ENCODE results near the gene UBE2S.
"Not testable (repeated sequence)": the region's sequence is repeated elsewhere in the genome, so short reads cannot be mapped to it uniquely, and the experiment has no call there.

The UBE2S gene

DNA sequence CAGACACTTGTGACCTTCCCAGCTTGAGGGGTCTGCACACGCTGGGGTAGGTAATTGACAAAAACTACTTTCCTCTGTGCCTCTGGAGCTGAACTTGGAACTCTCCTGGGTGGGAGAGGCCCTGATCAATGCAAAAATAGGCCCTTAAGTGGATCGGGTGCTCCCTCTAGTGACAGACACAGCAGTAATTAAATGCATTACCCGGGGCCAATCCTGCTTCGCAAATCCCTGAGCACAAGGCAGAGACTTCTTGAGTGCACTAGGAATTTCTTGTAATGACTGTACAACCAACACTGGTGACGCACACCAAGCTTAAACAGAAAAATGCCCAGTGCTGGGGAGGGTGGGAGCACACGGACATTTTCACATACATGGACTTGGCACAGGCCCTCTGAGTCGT, 10.6 kb upstream of the UBE2S start:
- Histone ChIP-seq H3K36me3 (ENCODE audit: insufficient read depth, insufficient read length, low read length) (no peaks in the 10 kb centered on the region), H3K4me3 (ENCODE audit: insufficient read length, low read depth) (no peak overlapping the region), H3K4me1 (ENCODE audit: insufficient read depth, insufficient read length) (no peaks in the 10 kb centered on the region), H3K9me3 (ENCODE audit: insufficient read depth, low read length) (peaks cover 10% of the 10 kb centered on the region; the same call in 1 of the 2 replicates), H3K27me3 (ENCODE audit: insufficient read depth, insufficient read length) (peaks cover 10% of the 10 kb centered on the region), H3K9ac (ENCODE audit: insufficient read length, low read depth) (no peak overlapping the region)
- DNase-seq (ENCODE audit: low read depth, low spot score): peak; percentile 70
- TF ChIP-seq ZNF274 (IDR thresholded peaks at IDR 0.05; ENCODE audit: low read depth, low read length): no peak
- TF ChIP-seq SUZ12 (IDR thresholded peaks at IDR 0.05; ENCODE audit: extremely low read depth, insufficient read depth, insufficient read length): no peak
- no peak for TF ChIP-seq YY1 (IDR thresholded peaks at IDR 0.05; ENCODE audit: insufficient read depth, insufficient read length)

DNA sequence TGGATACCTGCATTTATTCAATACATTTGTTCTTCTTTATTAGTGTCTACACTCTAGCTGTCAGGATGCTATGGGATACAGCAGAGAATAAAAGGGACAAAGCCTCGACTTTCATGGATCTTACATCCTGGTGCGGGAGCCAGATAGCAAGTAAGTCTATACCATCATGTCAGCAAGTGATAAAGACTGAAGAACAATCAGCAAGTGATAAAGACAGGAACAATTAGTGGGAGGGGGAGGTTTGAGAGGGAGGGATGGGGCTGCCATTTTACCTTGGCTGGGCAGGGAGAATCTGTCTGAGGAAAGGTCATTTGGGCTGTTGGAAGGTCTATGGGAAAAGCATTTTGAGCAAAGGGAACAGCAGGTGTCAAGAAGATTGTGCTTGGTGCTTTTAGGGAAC, 2.6 kb upstream of the UBE2S start:
- H3K9me3 ChIP-seq (ENCODE audit: insufficient read depth, low read length): peaks cover 18% of the 10 kb centered on the region; the same call in 1 of the 2 replicates
- TF ChIP-seq YY1 (IDR thresholded peaks at IDR 0.05; ENCODE audit: insufficient read depth, insufficient read length): no peak
- TF ChIP-seq ZNF274 (IDR thresholded peaks at IDR 0.05; ENCODE audit: low read depth, low read length): no peak
- TF ChIP-seq SUZ12 (IDR thresholded peaks at IDR 0.05; ENCODE audit: extremely low read depth, insufficient read depth, insufficient read length): no peak

GRCh38 chr19:55409179-55409578, 1.6 kb upstream of the UBE2S start:
- Histone ChIP-seq H3K9me3 (ENCODE audit: insufficient read depth, low read length) (peaks cover 18% of the 10 kb centered on the region; the same call in 1 of the 2 replicates), H3K36me3 (ENCODE audit: insufficient read depth, insufficient read length, low read length) (peaks cover 23% of the 10 kb centered on the region)
- H3K9ac ChIP-seq (ENCODE audit: insufficient read length, low read depth); DNase-seq (ENCODE audit: low read depth, low spot score); H3K27me3 ChIP-seq (ENCODE audit: insufficient read depth, insufficient read length); H3K4me3 ChIP-seq (ENCODE audit: insufficient read length, low read depth); H3K4me1 ChIP-seq (ENCODE audit: insufficient read depth, insufficient read length): not testable (repeated sequence)

More for the DNA sequence above, 2.6 kb upstream of the UBE2S start:
- no peak for DNase-seq (ENCODE audit: low read depth, low spot score)
- H3K36me3 ChIP-seq (ENCODE audit: insufficient read depth, insufficient read length, low read length): peaks cover 17% of the 10 kb centered on the region
- H3K9ac ChIP-seq (ENCODE audit: insufficient read length, low read depth): no peak overlapping the region
- peaks cover 8% of the 10 kb centered on the region for H3K4me1 ChIP-seq (ENCODE audit: insufficient read depth, insufficient read length)
- no peak overlapping the region for H3K4me3 ChIP-seq (ENCODE audit: insufficient read length, low read depth)
- H3K27me3 ChIP-seq (ENCODE audit: insufficient read depth, insufficient read length): no peaks in the 10 kb centered on the region

DNA sequence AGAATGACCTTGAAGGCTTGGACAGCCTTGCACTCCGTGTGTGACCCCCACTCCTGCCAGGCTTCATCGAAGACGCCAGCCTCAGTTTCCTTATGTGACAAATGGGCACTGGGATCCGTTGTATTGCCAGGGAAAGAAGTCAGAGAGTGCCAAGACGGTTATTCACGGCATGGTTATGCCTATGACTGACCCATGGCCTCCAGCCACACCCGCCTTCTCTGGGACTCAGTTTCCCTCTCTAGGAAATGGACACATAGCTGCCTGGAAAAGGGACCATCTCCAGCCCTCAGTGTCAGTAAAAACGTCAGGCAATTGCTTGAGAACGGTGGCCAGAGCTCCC, 915 bp upstream of the UBE2S start:
- TF ChIP-seq YY1 (IDR thresholded peaks at IDR 0.05; ENCODE audit: insufficient read depth, insufficient read length) (no peak), SUZ12 (IDR thresholded peaks at IDR 0.05; ENCODE audit: extremely low read depth, insufficient read depth, insufficient read length) (no peak), ZNF274 (IDR thresholded peaks at IDR 0.05; ENCODE audit: low read depth, low read length) (no peak)
- H3K9ac ChIP-seq (ENCODE audit: insufficient read length, low read depth): no peak overlapping the region
- peak overlapping the region; percentile 9 for H3K4me3 ChIP-seq (ENCODE audit: insufficient read length, low read depth)

DNA sequence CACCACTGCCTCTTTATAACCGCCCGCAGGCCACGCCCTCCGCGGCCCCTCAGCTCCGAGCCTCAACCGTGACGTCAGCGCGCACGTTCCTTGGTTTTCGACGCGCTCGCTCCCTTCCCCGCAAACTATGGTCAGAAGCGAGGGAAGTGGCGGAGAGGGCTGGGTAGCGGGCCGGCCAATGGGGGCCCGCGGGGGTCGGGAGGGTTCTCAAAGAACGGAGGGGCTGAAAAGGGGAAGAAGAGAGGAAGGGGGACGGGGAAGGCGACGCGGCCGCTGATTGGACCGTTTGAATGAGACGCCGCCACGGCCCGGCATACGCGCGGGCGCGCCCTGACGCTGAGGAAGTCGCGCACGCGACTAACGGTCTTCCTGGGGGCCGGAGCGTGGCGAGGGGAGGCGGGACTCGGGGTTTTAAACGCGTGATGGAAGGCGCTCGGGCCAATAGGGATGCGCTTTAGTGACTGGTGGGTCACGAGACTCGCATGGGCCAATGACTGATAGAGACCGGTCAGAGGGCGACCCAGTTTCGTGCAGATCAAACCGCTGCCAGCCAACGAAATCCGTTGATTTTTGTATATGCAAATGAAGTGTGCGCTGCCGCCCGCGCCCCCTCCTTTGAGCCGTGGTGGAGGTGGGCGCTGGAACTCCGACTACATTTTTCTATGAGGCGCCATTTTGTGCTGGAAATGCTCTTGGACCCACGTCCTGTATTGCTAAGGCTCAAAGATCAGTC, 378 bp upstream of the UBE2S start:
- peak; percentile 94 for DNase-seq (ENCODE audit: low read depth, low spot score)
- H3K4me3 ChIP-seq (ENCODE audit: insufficient read length, low read depth): peak overlapping the region; percentile 78
- H3K9ac ChIP-seq (ENCODE audit: insufficient read length, low read depth): peak overlapping the region; percentile 97
- H3K4me1 ChIP-seq (ENCODE audit: insufficient read depth, insufficient read length): peaks cover 8% of the 10 kb centered on the region
- no peaks in the 10 kb centered on the region for H3K27me3 ChIP-seq (ENCODE audit: insufficient read depth, insufficient read length)
- H3K9me3 ChIP-seq (ENCODE audit: insufficient read depth, low read length): peaks cover 18% of the 10 kb centered on the region; the same call in 1 of the 2 replicates
- H3K36me3 ChIP-seq (ENCODE audit: insufficient read depth, insufficient read length, low read length): peaks cover 34% of the 10 kb centered on the region
- no peak for TF ChIP-seq SUZ12 (IDR thresholded peaks at IDR 0.05; ENCODE audit: extremely low read depth, insufficient read depth, insufficient read length)
- peak; percentile 63 for TF ChIP-seq YY1 (IDR thresholded peaks at IDR 0.05; ENCODE audit: insufficient read depth, insufficient read length)
- TF ChIP-seq ZNF274 (IDR thresholded peaks at IDR 0.05; ENCODE audit: low read depth, low read length): no peak

More for the DNA sequence above, 915 bp upstream of the UBE2S start:
- Histone ChIP-seq H3K36me3 (ENCODE audit: insufficient read depth, insufficient read length, low read length) (peaks cover 28% of the 10 kb centered on the region), H3K9me3 (ENCODE audit: insufficient read depth, low read length) (peaks cover 18% of the 10 kb centered on the region; the same call in 1 of the 2 replicates), H3K4me1 (ENCODE audit: insufficient read depth, insufficient read length) (peaks cover 8% of the 10 kb centered on the region), H3K27me3 (ENCODE audit: insufficient read depth, insufficient read length) (no peaks in the 10 kb centered on the region)
- no peak for DNase-seq (ENCODE audit: low read depth, low spot score)

DNA sequence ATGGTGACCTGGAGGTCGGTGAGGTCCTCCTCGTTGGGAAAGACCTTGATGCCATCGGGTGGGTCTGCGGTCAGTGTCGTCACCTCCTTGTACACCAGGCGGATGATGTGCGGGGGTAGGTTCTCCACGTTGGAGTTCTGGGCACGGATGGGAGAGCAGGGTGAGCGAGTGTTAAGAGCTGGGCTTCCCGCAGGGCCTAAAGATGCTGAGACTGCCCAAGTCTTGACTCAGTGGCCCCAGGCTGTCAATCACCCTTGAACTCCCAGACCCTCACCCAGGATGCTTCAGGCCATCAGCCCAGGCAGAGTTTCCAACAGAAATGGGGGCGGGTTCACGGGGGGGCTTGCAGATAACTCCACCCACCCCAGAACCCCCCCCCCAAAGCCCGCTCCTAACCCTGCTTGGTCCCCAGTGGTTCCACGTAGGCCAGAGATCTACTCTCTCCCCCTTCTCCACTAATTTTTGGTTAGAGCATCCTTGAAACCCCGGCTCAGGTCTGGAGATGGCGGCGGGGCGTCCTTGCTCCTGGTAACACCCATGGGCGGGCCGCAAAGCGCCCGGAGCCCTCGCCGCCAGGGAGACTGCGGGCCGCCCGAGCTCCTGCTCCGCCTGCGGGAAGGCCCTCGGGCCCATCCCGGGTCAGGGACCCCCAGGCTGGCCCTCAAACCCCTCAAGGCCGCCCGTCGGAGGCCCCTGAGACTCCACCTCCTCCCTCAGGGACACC, 600 bp downstream of the UBE2S start:
- Histone ChIP-seq H3K4me1 (ENCODE audit: insufficient read depth, insufficient read length) (peaks cover 13% of the 10 kb centered on the region), H3K4me3 (ENCODE audit: insufficient read length, low read depth) (peak overlapping the region; percentile 78), H3K27me3 (ENCODE audit: insufficient read depth, insufficient read length) (no peaks in the 10 kb centered on the region), H3K9ac (ENCODE audit: insufficient read length, low read depth) (peak overlapping the region; percentile 97), H3K36me3 (ENCODE audit: insufficient read depth, insufficient read length, low read length) (peaks cover 43% of the 10 kb centered on the region), H3K9me3 (ENCODE audit: insufficient read depth, low read length) (peaks cover 18% of the 10 kb centered on the region; the same call in 1 of the 2 replicates)
- TF ChIP-seq ZNF274 (IDR thresholded peaks at IDR 0.05; ENCODE audit: low read depth, low read length): no peak
- no peak for TF ChIP-seq SUZ12 (IDR thresholded peaks at IDR 0.05; ENCODE audit: extremely low read depth, insufficient read depth, insufficient read length)
- no peak for TF ChIP-seq YY1 (IDR thresholded peaks at IDR 0.05; ENCODE audit: insufficient read depth, insufficient read length)
- DNase-seq (ENCODE audit: low read depth, low spot score): no peak

DNA sequence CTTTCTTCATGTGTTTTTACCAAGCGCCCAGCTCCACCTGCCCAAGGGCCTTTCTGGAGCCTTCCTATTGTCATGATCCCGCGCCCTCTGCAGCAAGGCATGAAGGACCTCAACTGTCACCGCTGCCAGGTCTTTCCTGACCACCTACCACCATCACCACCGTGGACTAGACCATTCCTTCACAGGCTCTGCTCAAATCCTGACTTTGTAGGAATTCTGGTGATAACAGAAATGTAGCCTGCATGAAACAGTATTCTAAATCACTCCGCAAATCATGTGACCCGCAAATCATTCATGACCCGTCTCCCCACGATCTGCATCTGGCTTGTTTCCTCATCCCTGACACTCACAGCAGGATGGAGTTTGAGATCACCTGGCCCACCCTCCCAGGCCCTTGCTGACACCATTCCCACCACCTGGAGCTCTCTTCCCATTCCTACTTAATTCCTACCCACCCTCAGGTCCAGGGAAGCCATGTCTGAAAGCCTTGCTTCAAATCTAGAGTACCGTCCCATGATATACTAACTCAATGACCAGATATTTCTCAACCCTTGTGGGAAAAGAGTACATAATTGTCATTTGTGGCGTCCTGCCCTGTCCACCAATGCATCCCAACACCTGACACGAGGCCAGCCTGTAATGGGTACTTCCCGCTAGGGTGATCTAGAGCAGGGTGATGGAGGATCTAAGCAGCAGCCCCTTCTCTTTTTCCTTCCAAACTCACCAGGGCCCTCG, 1.3 kb downstream of the UBE2S start:
- Histone ChIP-seq H3K9ac (ENCODE audit: insufficient read length, low read depth) (peak overlapping the region; percentile 97), H3K4me1 (ENCODE audit: insufficient read depth, insufficient read length) (peaks cover 15% of the 10 kb centered on the region), H3K36me3 (ENCODE audit: insufficient read depth, insufficient read length, low read length) (peaks cover 48% of the 10 kb centered on the region), H3K27me3 (ENCODE audit: insufficient read depth, insufficient read length) (no peaks in the 10 kb centered on the region), H3K4me3 (ENCODE audit: insufficient read length, low read depth) (peak overlapping the region; percentile 78), H3K9me3 (ENCODE audit: insufficient read depth, low read length) (peaks cover 18% of the 10 kb centered on the region; the same call in 1 of the 2 replicates)
- TF ChIP-seq ZNF274 (IDR thresholded peaks at IDR 0.05; ENCODE audit: low read depth, low read length) (no peak), YY1 (IDR thresholded peaks at IDR 0.05; ENCODE audit: insufficient read depth, insufficient read length) (no peak), SUZ12 (IDR thresholded peaks at IDR 0.05; ENCODE audit: extremely low read depth, insufficient read depth, insufficient read length) (no peak)
- DNase-seq (ENCODE audit: low read depth, low spot score): no peak

All from NT2/D1 (cell line).